B cell (primary cell): ENCODE results near the gene OSBP2. TPM values are rescaled to one million over a fixed set of nuclear protein-coding genes. Genes with fewer than 3 reads are reported as not detected.

Experiments
- ATAC-seq: fragments of 200-7000 bp; cut with Tn5 transposase; one replicate; pipeline ENCODE4 v1.10.0; 2021; ENCODE audit warnings: low read depth, mild to moderate bottlenecking, moderate number of reproducible peaks, moderate library complexity
- CTCF ChIA-PET: fragments of 350-600 bp; sonication (Branson Sonifier 250); formaldehyde crosslinking; loops from one replicate; lab custom pipeline; 2021; ENCODE audit warnings: antibody characterized with exemption, inconsistent platforms; lab: Charles Lee
- POLR2A ChIA-PET: fragments of 350-600 bp; sonication (Branson Sonifier 250); formaldehyde crosslinking; loops from one replicate; lab custom pipeline; 2021; ENCODE audit warnings: antibody characterized with exemption; lab: Charles Lee
- DNase-seq: peaks from one replicate; pipeline ENCODE4 v3.0.0; 2013
- H2AFZ ChIP-seq: 2 replicates; pipeline ENCODE4 v1.6.1; 2012; ENCODE audit warnings: mild to moderate bottlenecking, low read depth, low read length; ENCODE audit not compliant: insufficient read depth, poor library complexity, severe bottlenecking
- H3K27ac ChIP-seq, 2 donors: 1 replicate in 1 of 2; 2 replicates in 1 of 2; pipeline ENCODE4 v1.5.1; 2012 to 2013; ENCODE audit warnings: low read length in 2 of 2, mild to moderate bottlenecking in 2 of 2, moderate library complexity in 1 of 2
- H3K27me3 ChIP-seq, 4 experiments: fragments of 200-600 bp in 1 of 4; sonication (generic) in 1 of 4; replicated peaks in 1 of 4; 1 replicate in 2 of 4; 2 replicates in 2 of 4; pipeline versions ENCODE4 v1.6.1 to v1.7.0; 2013 to 2016; ENCODE audit warnings: low read length in 3 of 4, mild to moderate bottlenecking in 2 of 4, mixed read lengths in 1 of 4, moderate library complexity in 1 of 4; ENCODE audit not compliant: insufficient read depth in 4 of 4, control insufficient read depth in 3 of 4; ENCODE audit errors: control extremely low read depth in 1 of 4
- H3K36me3 ChIP-seq, 2 experiments: replicated peaks in 1 of 2; 1 replicate in 1 of 2; 2 replicates in 1 of 2; pipeline versions ENCODE4 v1.6.1 to v1.7.1; 2013; ENCODE audit warnings: low read length in 1 of 2; ENCODE audit not compliant: insufficient read depth in 2 of 2, control insufficient read depth in 1 of 2; ENCODE audit errors: control extremely low read depth in 1 of 2, extremely low read depth in 1 of 2
- H3K4me1 ChIP-seq, 2 donors: fragments of 200-600 bp in 1 of 2; sonication (generic) in 1 of 2; 1 replicate in 1 of 2; 2 replicates in 1 of 2; pipeline versions ENCODE4 v1.5.1 to v1.6.1; 2013 to 2017; ENCODE audit warnings: low read length in 2 of 2; ENCODE audit not compliant: control insufficient read depth in 2 of 2, insufficient read depth in 2 of 2
- H3K4me2 ChIP-seq: replicated peaks from 2 replicates; pipeline ENCODE3; 2012; ENCODE audit warnings: mild to moderate bottlenecking, low read depth, low read length; ENCODE audit not compliant: poor library complexity, severe bottlenecking
- H3K4me3 ChIP-seq, 5 experiments: fragments of 200-600 bp in 1 of 5; sonication (generic) in 1 of 5; 1 replicate in 3 of 5; 2 replicates in 2 of 5; pipeline versions ENCODE4 v1.5.1 to v1.7.0; 2011 to 2016; ENCODE audit warnings: low read length in 4 of 5, mild to moderate bottlenecking in 4 of 5, low read depth in 2 of 5, control low read depth in 1 of 5, moderate library complexity in 1 of 5; ENCODE audit not compliant: insufficient read depth in 1 of 5; ENCODE audit errors: control extremely low read depth in 1 of 5, extremely low read depth in 1 of 5
- H3K79me2 ChIP-seq: fragments of 200-600 bp; sonication (generic); one replicate; pipeline ENCODE4 v1.6.0; 2016; ENCODE audit warnings: low read length; ENCODE audit not compliant: control insufficient read depth, insufficient read depth
- H3K9ac ChIP-seq: fragments of 200-600 bp; sonication (generic); 2 replicates; pipeline ENCODE4 v1.6.1; 2017; ENCODE audit warnings: mild to moderate bottlenecking, low read length, moderate library complexity
- H3K9me3 ChIP-seq, 3 donors: one replicate each; pipeline versions ENCODE4 v1.6.1 to v1.7.1; 2013; ENCODE audit warnings: low read length in 2 of 3; ENCODE audit not compliant: control insufficient read depth in 2 of 3, insufficient read depth in 1 of 3; ENCODE audit errors: control extremely low read depth in 1 of 3
- H4K20me1 ChIP-seq: 2 replicates; pipeline ENCODE4 v1.6.0; 2012; ENCODE audit warnings: mild to moderate bottlenecking, low read length; ENCODE audit not compliant: insufficient read depth, control insufficient read depth, poor library complexity, severe bottlenecking
- H3K27ac Mint-ChIP-seq: one replicate; pipeline ENCODE4 v1.8.0; 2021; ENCODE audit warnings: mixed read lengths
- H3K27me3 Mint-ChIP-seq: one replicate; pipeline ENCODE4 v1.8.0; 2021; ENCODE audit warnings: mixed read lengths
- H3K4me1 Mint-ChIP-seq: one replicate; pipeline ENCODE4 v1.8.0; 2021; ENCODE audit warnings: mixed read lengths
- H3K4me3 Mint-ChIP-seq: one replicate; pipeline ENCODE4 v1.8.0; 2021; ENCODE audit warnings: mixed read lengths
- H3K9me3 Mint-ChIP-seq: one replicate; pipeline ENCODE4 v1.8.0; 2022; ENCODE audit warnings: mixed read lengths; ENCODE audit not compliant: insufficient read depth
- CTCF ChIP-seq: fragments of 200-600 bp; IDR thresholded peaks from one replicate; pipeline ENCODE4 v1.8.0; 2022; ENCODE audit warnings: antibody characterized with exemption, mild to moderate bottlenecking
- EZH2 ChIP-seq: IDR thresholded peaks from 2 replicates; pipeline ENCODE4 v1.6.1; 2012; ENCODE audit warnings: borderline replicate concordance, low read depth, mild to moderate bottlenecking, moderate library complexity, low read length; ENCODE audit not compliant: insufficient read depth, poor library complexity, severe bottlenecking
- WGBS: methylation state at CpG from one replicate; pipeline ENCODE4 v1.1.5; 2013; ENCODE audit warnings: missing lambda C conversion rate; ENCODE audit not compliant: insufficient coverage; 5-methylcytosine and 5-hydroxymethylcytosine counted together
- intact Hi-C: fragments of 100-400 bp; cut with micrococcal nuclease; formaldehyde crosslinking; loops from one replicate; pipeline ENCODE4 v1.10.0; 2022
- polyA plus RNA-seq: library from polyadenylated mRNA; depleted of rRNA; stranded (reverse); fragments of >200 nt; gene quantifications from 2 replicates; pipeline ENCODE4 v1.2.3, GENCODE V29; 2012
- total RNA-seq, 2 donors: library from RNA; stranded (reverse); fragments of 120-200 nt in 1 of 2; gene quantifications; 1 replicate in 1 of 2; 2 replicates in 1 of 2; pipeline versions ENCODE4 v1.2.3 to v1.2.4, GENCODE V29; 2013 to 2022

Gene OSBP2
- total and polyA plus RNA-seq, 2 donors (not counting 1 experiment from before 2014, with no cell fraction given): 0.10 to 1.0 TPM

- peak overlapping the region; percentile 81 to 93 (median 86) for H3K4me3 ChIP-seq
- peak overlapping the region; percentile 97 for H2AFZ ChIP-seq
- H3K36me3 ChIP-seq: peaks cover 0 to 15% of the 10 kb centered on the region in 2 experiments
- H3K9me3 ChIP-seq: no peaks in the 10 kb centered on the region
- peaks cover 5% of the 10 kb centered on the region for H3K79me2 ChIP-seq
- peak overlapping the region; percentile 85 for H3K9ac ChIP-seq
- ChIA-PET CTCF (interaction anchor here (3.9 kb wide), 1 partner anchor 33 kb away, joined by 35 read pairs; the partner anchor contains the start of gene SLC35E4), POLR2A (interaction anchor here (2.4 kb wide), 1 partner anchor 32 kb away, joined by 10 read pairs; no protein-coding TSS in a partner anchor)
- intact Hi-C loops: loop anchor here (1.0 to 10.0 kb wide), 3 partner anchors 32 to 678 kb away; partner anchors contain the start of genes PATZ1 and SLC35E4
- Mint-ChIP-seq H3K4me3 (peak overlapping the region; percentile 98), H3K9me3 (no peaks in the 10 kb centered on the region), H3K4me1 (peaks cover 21% of the 10 kb centered on the region), H3K27ac (peak overlapping the region; percentile 92), H3K27me3 (no peaks in the 10 kb centered on the region)
- H3K4me1 ChIP-seq: peaks cover 12 to 17% of the 10 kb centered on the region in 2 donors
- peak overlapping the region; percentile 18 to 53 for H3K27ac ChIP-seq
- H4K20me1 ChIP-seq: no peaks in the 10 kb centered on the region
- ATAC-seq (no peak), DNase-seq (peak; percentile 38)
- H3K4me2 ChIP-seq: peak overlapping the region; percentile 83
- TF ChIP-seq CTCF: no peak
- TF ChIP-seq EZH2: no peak
- peaks cover 0 to 6% (median 0%) of the 10 kb centered on the region in 4 experiments for H3K27me3 ChIP-seq
- WGBS: 0% methylated on average over 15 of the region's 18 CpGs
Measured at GRCh38 chr22:30667107-30667493, 27.6 kb upstream of the OSBP2 start.
